ENCODE data around the gene ELMO3.
A peak's percentile ranks its signal among the peaks of the same experiment; 100 is the strongest.

Gene ELMO3

GRCh38 chr16:67163999-67164558 lies 34.9 kb upstream of the ELMO3 start:
- no peak for DNase-seq

DNA sequence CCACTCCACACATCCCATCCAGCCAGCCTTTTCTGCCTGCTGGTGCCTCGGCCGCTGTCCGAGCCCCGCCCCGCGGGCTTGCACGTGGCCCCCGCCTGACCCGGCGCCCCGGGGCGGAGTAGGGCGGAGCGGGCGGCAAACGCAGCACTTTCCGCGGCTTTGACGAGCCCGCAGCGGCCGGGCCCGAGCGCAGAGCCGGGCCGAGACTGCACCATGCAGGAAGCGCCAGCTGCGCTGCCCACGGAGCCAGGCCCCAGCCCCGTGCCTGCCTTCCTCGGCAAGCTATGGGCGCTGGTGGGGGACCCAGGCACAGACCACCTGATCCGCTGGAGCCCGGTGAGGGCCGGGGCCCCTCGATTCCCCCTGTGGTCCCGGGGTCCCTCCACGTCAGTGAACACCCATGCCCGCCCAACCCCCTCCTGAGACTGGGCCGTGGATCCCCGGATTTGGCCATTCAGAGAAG lies 34.3 kb upstream of the ELMO3 start, which contains the start of gene HSF4:
Gene HSF4 (plus strand): TSS at position 147 of the 463 bp plus-strand sequence. CDS start 67 bp downstream, at position 214.
- peak; percentile 49 for DNase-seq

DNA sequence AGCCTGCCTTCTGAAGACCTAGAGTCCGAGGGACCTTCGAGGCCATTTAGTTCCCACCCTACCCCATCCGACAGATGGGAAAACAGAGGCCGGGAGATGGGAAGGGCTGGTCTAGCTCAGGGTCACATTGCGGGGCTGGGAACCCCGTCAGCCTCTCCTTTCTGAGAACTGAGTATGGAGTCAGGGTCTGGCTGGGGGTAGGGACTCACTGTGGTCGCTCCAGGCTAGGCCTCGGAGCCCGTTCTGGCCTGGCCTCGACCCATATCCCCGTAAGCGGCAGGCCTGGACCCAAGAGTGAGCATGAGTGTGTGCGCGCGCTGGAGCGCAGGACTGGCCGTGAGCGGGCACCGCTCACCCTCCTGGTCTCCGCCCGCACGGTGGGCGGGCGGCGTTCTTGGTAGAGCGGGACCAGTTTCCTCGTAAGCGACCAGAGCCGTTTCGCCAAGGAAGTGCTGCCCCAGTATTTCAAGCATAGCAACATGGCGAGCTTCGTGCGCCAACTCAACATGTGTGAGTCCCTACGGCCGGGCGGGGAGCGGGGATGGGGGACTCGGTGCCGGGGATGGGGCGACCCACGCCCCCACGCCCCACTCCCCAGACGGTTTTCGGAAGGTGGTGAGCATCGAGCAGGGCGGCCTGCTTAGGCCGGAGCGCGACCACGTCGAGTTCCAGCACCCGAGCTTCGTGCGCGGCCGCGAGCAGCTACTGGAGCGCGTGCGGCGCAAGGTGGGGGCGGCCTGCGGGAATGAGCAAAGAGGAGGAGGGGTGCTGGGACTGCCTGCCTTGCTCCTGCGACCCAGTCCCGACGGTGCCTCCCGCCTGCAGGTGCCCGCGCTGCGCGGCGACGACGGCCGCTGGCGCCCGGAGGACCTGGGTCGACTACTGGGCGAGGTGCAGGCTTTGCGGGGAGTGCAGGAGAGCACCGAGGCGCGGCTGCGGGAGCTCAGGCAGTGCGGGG lies 33.5 kb upstream of the ELMO3 start:
- peak; percentile 42 for DNase-seq

DNA sequence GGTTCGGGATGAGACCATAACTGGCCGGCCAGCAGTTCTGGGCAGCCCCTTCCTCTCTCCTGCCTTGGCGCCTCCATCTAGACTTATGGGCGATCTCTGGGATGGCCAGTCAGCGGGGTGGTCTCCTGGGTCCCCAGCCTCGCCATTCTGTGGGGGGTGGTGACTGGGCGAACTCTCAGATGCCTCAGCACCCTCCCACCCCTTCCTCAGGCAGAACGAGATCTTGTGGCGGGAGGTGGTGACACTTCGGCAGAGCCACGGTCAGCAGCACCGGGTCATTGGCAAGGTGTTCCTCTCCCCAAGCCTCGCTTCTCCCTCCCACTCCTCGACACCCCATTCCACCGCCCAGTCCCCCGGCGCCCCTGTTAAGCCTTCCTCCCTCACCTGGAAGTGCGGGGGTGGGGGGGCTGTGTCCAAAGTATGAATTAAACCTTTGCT lies 32.8 kb upstream of the ELMO3 start:
- DNase-seq: peak; percentile 46

- DNase-seq: no peak
These were observed 32.2 kb upstream of the ELMO3 start for GRCh38 chr16:67166598-67167168.

DNA sequence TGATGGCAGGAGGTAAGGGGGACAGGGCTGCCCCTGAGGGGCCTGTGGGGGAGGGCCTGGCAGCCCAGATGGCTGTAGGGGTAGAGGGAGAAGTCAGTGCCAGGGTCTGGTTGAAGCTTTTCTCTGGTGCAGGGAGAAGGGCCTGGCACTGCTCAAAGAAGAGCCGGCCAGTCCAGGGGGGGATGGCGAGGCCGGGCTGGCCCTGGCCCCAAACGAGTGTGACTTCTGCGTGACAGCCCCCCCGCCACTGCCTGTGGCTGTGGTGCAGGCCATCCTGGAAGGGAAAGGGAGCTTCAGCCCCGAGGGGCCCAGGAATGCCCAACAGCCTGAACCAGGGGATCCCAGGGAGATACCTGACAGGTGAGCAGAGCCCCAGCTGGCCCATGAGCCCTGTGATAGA lies 31.3 kb upstream of the ELMO3 start:
- no peak for DNase-seq

DNA sequence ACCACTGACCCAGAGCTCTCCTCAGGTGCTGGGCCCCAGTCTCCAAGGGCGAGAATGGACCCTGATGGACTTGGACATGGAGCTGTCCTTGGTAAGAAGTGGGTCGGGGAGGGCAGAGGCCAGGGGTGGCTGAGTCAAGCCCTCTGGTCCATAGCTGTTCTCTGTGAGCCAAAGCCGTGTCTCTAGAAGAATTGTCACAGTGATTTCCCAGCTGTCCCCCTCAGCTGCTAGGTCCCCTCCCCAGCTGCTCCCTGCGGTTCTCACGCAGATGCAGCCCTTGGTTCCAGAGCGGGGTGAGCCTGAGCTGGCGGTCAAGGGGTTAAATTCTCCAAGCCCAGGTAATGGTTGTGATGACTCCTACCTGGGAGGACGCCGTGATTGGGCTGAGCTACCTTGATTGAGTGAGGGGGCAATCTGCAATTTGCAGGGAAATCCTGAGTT lies 29.9 kb upstream of the ELMO3 start:
- no peak for DNase-seq

DNA sequence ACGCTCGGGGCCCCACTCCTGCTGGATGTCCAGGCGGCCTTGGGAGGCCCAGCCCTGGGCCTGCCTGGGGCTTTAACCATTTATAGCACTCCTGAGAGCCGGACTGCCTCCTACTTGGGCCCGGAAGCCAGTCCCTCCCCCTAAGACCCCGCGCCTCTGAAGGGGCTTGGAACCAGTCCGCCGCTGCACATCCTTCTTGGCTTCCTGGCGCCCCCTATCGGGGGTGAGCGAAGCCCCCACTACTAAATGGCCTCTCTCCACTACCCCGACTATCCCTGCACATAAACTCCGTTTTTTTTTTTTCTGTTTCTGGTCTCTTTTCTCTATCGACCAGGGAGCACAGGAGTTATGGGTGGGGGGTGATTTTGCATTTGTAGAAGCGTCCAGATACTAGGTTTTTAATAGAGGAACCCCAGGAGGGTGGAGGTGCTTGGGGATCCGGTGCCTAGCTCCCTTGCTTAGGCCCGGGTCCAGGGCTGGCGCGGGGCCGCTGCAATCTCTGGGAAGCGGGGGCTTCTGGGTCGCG lies 29.2 kb upstream of the ELMO3 start:
- no peak for DNase-seq

DNA sequence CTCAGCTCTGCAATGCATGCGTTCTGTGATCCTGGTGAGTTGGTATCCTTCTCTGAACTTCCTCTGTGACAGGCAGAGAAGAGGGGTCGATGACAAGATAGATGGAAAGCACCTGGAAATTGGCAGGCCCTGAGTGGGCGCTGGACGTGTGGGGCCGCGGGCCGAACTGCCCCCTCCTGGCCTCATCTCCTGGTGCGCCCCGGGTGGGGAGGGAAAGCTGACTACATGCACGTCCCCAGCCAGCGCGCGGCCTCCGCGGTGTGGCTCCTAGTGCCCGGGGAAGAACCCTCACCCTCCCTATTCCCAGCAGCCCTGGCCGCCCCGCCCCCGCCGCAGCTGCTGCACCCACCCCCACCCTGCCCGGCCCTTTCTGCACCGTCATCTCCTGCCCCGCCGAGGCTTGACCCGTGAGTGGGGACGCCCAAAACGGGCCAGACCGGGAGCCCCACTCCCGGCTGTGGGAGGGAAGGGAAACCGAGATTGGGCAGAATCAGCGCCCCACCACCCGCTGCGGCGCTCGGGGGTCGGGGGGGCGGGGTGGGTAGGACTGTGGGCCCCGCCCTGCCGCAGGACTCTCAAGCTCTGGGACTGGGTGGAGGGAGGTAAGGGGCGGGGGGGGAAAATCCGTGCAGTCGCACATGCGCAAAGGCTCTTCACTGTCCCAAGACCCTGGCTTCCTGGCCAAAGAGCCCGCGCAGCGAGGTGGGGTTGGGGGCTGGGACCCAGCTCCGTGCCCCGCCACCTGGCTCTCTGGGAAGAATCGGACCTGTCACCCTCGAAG lies 28.6 kb upstream of the ELMO3 start, which contains the start of gene NOL3:
Gene NOL3 (plus strand): TSS at position 371 of the 781 bp plus-strand sequence.
- DNase-seq: peak; percentile 99

GRCh38 chr16:67170949-67171649 lies 27.8 kb upstream of the ELMO3 start:
- DNase-seq: no peak

DNA sequence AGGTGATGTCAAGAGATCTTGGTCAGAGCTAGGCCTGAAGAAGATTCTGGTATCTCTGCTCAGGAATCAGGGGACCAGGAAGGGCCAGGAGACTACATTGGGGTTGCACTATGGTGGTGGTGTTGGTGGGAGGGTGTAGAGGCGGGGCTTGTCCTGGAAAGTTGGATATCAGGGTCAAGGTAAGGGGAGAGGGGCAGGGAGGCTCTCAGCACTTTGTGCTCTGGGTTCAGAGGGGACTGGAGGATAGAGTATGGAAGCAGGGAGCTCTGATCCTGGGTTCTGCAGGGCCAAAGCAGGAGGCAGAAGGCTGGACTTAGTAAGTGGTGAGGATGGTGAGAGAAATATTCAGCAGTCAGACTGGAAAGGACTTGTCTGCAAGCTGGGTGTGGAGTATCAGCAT lies 25.6 kb upstream of the ELMO3 start:
- DNase-seq: no peak

DNA sequence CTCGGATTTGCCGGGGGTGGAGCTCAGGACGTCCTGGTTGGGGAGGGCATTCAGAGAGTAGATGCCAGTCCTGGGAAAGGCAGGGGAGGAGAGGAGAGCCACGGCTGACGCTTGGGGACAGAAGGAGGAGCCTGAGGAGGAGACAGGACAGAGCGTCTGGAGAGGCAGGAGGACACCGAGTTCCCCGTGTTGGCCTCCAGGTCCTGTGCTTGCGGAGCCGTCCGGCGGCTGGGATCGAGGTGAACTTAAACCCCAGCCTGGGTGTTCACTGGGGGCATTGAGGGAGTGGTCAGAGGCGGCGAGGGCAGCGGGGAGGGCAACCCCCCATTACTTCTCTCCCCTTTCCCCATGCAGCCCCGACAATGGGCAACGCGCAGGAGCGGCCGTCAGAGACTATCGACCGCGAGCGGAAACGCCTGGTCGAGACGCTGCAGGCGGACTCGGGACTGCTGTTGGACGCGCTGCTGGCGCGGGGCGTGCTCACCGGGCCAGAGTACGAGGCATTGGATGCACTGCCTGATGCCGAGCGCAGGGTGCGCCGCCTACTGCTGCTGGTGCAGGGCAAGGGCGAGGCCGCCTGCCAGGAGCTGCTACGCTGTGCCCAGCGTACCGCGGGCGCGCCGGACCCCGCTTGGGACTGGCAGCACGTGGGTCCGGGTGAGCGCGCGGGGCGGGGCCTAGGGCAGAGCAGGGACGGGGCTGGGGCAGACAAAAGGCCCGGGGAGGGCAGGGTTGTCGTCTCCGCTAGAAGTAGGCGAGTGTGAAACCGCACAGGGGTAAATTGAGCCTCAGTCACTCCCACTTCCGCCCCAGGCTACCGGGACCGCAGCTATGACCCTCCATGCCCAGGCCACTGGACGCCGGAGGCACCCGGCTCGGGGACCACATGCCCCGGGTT lies 24.9 kb upstream of the ELMO3 start:
- peak; percentile 96 for DNase-seq

DNA sequence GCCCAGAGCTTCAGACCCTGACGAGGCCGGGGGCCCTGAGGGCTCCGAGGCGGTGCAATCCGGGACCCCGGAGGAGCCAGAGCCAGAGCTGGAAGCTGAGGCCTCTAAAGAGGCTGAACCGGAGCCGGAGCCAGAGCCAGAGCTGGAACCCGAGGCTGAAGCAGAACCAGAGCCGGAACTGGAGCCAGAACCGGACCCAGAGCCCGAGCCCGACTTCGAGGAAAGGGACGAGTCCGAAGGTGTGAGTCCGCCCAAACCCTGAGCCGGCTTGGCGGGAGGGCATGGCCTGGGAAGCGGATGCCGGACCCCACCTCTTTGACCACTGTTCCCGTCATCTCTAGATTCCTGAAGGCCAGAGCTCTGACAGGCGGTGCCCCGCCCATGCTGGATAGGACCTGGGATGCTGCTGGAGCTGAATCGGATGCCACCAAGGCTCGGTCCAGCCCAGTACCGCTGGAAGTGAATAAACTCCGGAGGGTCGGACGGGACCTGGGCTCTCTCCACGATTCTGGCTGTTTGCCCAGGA lies 24.2 kb upstream of the ELMO3 start:
- no peak for DNase-seq

- no peak for DNase-seq
These were observed 22.3 kb upstream of the ELMO3 start for GRCh38 chr16:67176662-67177061.

- peak; percentile 97 for DNase-seq
These were observed 20.9 kb upstream of the ELMO3 start for GRCh38 chr16:67177743-67178699.

GRCh38 chr16:67179421-67180080 lies 19.4 kb upstream of the ELMO3 start:
- DNase-seq: no peak

DNA sequence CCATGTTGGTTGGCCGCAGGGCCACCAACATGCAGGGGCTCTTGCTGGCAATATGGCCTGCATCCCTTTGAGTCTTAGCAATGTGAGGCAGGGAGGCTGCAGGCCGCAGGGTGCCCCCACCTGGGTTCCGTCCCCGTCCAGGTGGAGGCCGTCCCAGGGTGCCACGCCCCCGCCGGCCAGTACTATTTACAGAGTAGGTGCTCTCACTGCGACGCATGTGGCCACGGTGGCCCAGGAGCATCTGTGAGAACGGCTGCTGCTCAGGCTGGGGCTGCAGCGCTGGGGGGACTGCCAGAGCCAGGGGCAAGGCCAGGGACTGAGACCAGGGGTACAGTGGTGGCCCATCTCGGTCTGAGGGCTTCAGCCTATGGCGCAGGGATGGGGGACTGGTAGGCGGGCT lies 18.8 kb upstream of the ELMO3 start:
- DNase-seq: no peak

DNA sequence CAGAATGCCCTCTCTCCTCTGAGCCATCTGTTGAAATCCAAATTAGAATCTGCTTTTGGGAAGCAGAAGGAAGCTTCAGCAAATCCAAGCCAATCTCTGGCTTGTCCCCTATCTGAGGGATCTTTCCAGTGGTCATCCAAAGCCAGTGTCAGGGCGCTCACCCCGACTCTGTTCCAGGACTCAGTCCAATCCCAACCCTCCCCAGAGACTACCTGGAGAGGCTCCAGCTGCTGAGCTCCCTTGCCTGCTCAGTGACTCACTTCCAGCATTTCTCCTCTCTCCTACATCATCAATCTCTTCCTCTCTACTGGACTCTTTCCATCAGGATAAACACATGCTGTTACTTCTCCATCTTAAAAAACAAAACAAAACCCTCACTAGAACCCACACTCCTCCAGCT lies 17.6 kb upstream of the ELMO3 start:
- no peak for DNase-seq

GRCh38 chr16:67182288-67182687 lies 16.6 kb upstream of the ELMO3 start:
- DNase-seq: no peak

All from 8988T (cell line).